Kidney epithelial cell (primary cell): Measurements from ENCODE around the gene CHD1. TPM values are rescaled to one million over a fixed set of nuclear protein-coding genes. Genes with fewer than 3 reads are reported as not detected.
"Not testable (repeated sequence)": the region's sequence is repeated elsewhere in the genome, so short reads cannot be mapped to it uniquely, and the experiment has no call there.

Experiments
- DNase-seq: peaks from one replicate; pipeline ENCODE4 v3.0.0-alpha.2; 2010; ENCODE audit warnings: low read depth
- H3K27me3 ChIP-seq: 2 replicates; pipeline ENCODE4 v1.6.0; 2011; ENCODE audit warnings: low read length; ENCODE audit not compliant: control insufficient read depth, insufficient read depth
- H3K36me3 ChIP-seq: 2 replicates; pipeline ENCODE4 v1.5.1; 2011; ENCODE audit warnings: low read length; ENCODE audit not compliant: control insufficient read depth, insufficient read depth
- H3K4me3 ChIP-seq: 2 replicates; pipeline ENCODE4 v1.5.1; 2011; ENCODE audit warnings: low read depth, mild to moderate bottlenecking, control low read depth, low read length
- CTCF ChIP-seq: IDR thresholded peaks from 2 replicates; pipeline ENCODE4 v1.5.1; 2011; ENCODE audit warnings: mild to moderate bottlenecking, moderate library complexity, low read length, control low read depth, inconsistent platforms; ENCODE audit not compliant: insufficient read depth, poor library complexity, severe bottlenecking
- total RNA-seq: library from RNA; depleted of rRNA; stranded (reverse); fragments of >200 nt; gene quantifications from 2 replicates; pipeline ENCODE4 v1.2.3, GENCODE V29; 2015

The CHD1 gene
- total RNA-seq, 1 donor from 2014 or later = 43.7 TPM

DNA sequence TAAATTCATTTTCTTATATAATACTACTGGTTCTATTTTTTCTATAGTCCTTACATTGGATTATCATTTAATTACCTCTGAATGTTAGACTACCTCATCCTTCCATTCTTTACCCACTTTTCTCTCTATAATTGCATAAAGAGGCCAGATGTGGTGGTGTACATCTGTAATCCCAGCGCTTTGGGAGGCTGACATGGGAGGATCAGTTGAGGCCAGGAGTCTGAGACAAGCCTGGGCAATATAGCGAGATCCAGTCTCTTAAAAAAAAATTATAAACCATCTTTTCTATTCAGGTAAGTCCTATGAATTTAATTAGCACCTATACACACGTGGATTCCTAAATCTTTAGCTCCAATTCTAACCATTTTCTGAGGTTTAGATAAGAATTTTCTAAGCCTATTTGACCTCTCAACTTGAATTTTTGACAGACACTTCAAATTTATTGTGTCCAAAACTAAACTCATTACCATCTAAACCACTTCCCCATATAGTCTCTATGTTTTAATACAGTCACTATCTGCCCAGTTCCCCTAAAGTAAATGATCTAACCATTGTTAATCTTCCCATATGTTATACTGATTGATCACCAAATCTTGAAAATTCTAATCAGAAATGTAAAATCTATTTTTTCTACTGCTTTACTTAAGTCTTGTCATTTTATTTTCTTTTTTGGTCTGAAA is 33.0 kb upstream of the CHD1 start:
- Histone ChIP-seq H3K36me3 (no peaks in the 10 kb centered on the region), H3K27me3 (no peaks in the 10 kb centered on the region), H3K4me3 (no peak overlapping the region)
- no peak for TF ChIP-seq CTCF
- no peak for DNase-seq

DNA sequence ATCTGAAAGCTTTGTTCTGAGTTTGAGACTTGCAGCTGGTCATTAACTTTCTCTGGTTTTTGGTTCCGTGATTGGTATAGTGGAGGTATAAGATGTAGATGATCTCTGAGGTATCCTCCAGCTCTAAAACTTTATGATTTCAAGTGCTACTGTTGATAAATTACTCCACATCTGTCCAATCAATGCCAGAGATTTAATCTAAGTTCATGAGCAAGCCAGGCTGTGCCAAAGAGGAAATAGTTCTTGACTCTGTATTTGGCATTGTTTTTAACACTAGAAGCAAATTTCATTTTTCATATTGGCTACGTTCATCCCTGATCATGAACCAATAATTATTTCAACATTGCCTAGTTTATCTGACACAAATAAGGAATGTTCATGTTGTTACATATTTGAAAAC is 28.5 kb upstream of the CHD1 start:
- H3K4me3 ChIP-seq = no peak overlapping the region
- H3K27me3 ChIP-seq = no peaks in the 10 kb centered on the region
- no peak for DNase-seq
- TF ChIP-seq CTCF = no peak
- no peaks in the 10 kb centered on the region for H3K36me3 ChIP-seq

GRCh38 chr5:98955888-98956287 is 27.1 kb upstream of the CHD1 start:
- not testable (repeated sequence) for H3K36me3 ChIP-seq, H3K27me3 ChIP-seq, H3K4me3 ChIP-seq, DNase-seq

- not testable (repeated sequence) for H3K36me3 ChIP-seq, H3K27me3 ChIP-seq, DNase-seq, H3K4me3 ChIP-seq
Measured at GRCh38 chr5:98955471-98955870, 26.7 kb upstream of the CHD1 start.

- no peak for DNase-seq
- H3K4me3 ChIP-seq = no peak overlapping the region
- no peaks in the 10 kb centered on the region for H3K27me3 ChIP-seq
- no peak for TF ChIP-seq CTCF
- H3K36me3 ChIP-seq = no peaks in the 10 kb centered on the region
Measured at GRCh38 chr5:98954392-98955028, 25.7 kb upstream of the CHD1 start.

- Histone ChIP-seq H3K36me3 (no peaks in the 10 kb centered on the region), H3K27me3 (no peaks in the 10 kb centered on the region), H3K4me3 (no peak overlapping the region)
- DNase-seq = no peak
- no peak for TF ChIP-seq CTCF
Measured at GRCh38 chr5:98942847-98943246, 14.0 kb upstream of the CHD1 start.
